NT2/D1 (cell line): ENCODE results near the gene HGF.

Experiments
- YY1 ChIP-seq: IDR thresholded peaks from 2 replicates; pipeline ENCODE4 v1.6.1; 2011; ENCODE audit not compliant: insufficient read length, insufficient read depth
- ZNF274 ChIP-seq: IDR thresholded peaks from 2 replicates; pipeline ENCODE4 v1.6.1; 2011; ENCODE audit warnings: mild to moderate bottlenecking, low read depth, low read length

GRCh38 chr7:81769891-81770727 is at the start of gene HGF:
- no peak for TF ChIP-seq YY1
- TF ChIP-seq ZNF274 = no peak
